Stimulated activated CD8-positive, alpha-beta memory T cell treated with anti-CD3 and anti-CD28 coated beads, Interleukin-4, amount 100 ng/mL, for 4 hours (primary cell): Measurements from ENCODE around the gene TSSK6.

Experiments
- DNase-seq, 2 donors: peaks; one replicate each; pipeline ENCODE4 v3.0.0-alpha.2; 2020; ENCODE audit warnings: low read depth in 2 of 2, low spot score in 1 of 2

TSSK6 gene

DNA sequence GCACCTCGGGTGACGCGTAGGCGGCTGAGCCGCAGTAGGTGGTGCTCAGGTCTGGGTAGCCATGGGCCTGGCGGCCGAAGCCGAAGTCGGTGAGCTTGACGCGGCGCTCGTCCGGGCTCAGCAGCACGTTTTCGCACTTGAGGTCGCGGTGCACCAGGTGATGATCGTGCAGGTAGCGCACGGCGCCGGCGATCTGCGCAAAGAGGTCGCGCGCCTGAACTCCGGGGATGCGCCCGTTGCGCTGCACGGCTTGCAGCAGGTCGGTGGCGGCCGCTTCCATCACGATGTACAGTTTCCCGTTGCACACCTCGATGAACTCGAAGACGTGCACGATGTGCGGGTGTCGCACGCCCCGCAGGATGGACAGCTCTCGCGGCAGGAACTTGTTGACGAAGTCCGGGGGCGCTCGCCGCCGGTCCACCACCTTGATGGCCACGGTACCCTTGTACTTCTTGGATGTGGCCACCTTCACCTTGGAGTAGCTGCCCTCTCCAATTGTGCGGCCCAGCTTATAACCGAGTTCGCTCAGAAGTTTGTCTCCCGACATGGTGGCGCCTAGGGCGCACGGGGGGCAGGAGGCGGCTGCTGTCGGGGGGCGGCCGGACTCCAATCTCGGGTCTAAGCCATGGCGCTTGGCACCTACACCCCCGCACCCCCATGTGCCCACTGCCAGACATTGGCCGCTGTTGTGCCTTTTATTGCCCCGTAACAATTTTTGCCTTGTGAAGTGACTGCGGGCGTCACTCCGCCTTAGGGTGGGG, at the start of gene TSSK6:
Gene TSSK6 (minus strand): TSS at position 668 of the 761 bp plus-strand sequence. CDS start 121 bp downstream, at position 547.
- DNase-seq, result no peak

DNA sequence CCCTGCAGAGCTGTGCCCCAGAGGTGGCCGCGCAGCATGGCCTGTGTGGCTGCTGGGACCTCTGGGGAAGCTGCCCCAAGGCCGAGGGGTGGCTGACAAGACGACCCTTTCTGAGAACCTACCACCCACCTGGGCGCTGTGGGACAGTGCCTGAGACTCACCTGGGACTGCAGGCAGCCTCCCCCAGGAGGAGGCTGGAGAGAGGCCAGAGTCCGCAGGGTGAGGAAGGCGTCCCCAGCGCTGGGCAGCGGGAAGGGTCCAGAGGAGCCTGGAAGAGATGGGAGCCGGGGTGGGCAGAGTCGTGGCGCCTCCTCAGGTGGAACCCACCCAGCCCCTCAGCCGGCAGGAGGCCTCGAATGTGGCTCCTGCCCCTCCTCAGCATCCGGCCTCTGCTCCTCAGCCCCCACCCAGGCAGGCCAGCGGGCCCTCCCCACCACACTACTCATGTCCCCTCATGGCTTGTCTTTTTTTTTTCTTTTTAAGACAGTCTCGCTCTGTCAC, 48.0 kb upstream of the TSSK6 start:
- DNase-seq, result no peak

DNA sequence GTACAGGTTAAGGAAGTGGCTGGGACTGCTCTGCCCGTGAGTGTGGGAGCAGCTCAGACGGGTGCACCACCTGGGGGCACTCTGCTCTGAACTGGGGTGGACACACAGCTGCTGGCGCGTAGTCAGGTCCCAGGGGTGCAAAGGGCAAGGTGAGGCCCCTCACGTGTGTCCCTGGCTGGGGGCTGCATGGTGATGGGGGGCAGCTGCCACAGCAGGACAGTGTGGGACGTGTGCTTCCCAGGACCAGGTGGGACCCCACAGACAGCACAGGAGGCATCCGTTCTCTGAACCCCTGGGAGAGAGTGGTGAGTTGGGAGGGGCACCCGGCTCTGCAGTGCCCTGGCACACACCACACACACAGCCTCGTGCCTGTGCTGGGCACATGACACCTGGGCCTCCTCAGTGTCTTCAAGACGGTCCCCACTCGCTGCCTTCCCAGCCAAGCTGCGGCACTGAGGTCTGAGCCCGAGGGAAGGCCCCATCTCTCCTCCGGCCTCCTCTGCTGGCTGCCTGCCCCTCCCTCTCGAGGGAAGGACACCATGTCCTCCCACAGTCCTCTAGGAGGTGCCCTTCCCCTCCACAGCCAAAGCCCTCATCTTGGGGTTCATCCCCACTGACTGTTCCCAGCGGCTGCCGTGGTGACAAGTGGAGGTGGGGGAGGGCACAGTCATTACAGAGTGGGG, 47.5 kb upstream of the TSSK6 start:
- DNase-seq, result peak in 1 of 2 donors; percentile 16

DNA sequence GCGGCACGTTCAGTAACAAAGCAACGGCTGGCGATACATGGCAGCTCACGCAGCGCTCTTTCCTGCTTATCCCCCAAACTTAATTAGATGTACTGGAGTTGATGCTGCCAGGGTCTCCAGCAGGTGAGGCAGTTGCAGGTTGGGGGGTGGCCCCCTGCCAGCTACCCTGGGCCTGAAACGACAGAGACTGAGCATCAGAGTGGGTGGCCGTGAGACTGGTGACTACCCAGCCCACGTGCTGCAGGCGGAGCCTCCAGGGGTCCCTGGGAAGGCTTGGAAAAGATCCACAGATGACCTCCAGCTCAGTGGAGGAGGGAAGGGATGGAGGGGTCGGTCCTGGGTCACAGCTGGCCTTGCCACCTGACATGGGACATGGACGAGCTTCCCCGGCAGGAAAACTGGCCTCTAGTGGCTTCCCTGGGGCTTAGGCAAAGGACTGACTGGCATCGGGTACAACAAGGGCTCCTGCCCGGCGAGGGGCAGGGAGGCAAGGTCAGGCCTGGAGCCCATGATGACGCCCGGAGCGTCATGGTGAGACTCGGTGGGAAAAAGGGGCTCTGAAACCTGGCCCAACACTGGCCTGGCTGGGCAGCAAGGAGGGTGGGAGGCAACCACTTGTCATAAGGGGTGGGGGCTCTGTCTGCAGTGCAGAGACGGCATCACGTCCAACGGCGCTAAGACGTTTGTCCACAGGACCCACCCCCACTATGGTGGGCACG, 46.8 kb upstream of the TSSK6 start:
- DNase-seq, result no peak

DNA sequence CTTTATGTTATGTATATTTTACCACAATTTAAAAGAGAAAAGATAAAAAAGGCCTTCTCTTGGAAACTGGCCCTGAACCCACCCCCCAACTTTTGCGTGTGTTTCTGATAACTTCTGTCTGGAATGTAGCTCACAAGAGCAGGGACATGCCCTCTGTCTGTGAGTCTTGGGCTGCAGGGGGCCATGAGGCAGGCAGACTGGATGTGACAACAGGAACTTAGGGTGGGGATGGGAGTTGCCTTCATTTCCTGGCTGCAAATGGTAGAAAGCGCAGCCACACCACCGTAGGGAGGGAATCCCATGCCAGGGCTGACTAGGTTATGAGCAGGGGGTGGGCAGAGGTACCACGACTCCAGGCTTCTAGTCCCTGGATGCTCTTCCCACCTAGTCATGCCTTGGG, 44.6 kb upstream of the TSSK6 start:
- DNase-seq, result no peak

DNA sequence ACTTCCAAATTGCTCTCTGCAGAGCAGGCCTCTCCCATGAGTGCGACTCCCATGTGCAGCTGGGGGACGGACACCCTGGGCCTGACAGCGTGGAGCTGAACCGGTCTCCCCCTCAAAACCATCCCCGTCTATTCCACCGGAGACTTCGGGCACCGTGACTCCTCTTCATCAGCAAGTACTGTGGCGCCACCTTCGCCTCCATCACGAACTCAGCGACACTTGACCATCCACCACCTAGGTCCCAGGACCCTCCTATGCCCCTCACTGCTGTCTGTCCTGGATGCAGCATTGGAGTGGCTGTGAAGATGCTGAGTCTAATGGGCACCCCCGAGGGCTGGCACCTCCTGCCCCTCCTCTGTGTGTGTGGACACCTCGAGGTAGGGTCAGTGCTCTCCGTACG, 43.3 kb upstream of the TSSK6 start:
- DNase-seq, result no peak

DNA sequence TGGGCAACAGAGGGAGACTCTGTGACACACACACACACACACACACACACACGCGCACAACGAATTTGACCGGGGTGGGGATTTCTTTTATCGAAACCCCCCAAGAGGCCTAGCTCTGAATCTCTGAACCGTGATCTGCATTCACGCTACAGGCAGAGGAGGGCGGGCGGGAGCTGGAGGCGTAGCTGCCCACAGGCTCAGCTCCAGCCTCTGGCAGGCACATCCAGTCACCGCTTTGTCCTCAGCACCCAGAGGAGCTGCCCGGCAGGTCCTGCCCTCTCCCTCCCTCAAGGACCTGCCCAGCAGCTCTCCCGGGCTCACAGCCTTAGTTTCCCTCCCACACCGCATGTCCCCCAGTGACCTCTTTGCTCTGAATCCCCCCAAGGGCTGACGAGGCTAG, 42.7 kb upstream of the TSSK6 start:
- no peak for DNase-seq

DNA sequence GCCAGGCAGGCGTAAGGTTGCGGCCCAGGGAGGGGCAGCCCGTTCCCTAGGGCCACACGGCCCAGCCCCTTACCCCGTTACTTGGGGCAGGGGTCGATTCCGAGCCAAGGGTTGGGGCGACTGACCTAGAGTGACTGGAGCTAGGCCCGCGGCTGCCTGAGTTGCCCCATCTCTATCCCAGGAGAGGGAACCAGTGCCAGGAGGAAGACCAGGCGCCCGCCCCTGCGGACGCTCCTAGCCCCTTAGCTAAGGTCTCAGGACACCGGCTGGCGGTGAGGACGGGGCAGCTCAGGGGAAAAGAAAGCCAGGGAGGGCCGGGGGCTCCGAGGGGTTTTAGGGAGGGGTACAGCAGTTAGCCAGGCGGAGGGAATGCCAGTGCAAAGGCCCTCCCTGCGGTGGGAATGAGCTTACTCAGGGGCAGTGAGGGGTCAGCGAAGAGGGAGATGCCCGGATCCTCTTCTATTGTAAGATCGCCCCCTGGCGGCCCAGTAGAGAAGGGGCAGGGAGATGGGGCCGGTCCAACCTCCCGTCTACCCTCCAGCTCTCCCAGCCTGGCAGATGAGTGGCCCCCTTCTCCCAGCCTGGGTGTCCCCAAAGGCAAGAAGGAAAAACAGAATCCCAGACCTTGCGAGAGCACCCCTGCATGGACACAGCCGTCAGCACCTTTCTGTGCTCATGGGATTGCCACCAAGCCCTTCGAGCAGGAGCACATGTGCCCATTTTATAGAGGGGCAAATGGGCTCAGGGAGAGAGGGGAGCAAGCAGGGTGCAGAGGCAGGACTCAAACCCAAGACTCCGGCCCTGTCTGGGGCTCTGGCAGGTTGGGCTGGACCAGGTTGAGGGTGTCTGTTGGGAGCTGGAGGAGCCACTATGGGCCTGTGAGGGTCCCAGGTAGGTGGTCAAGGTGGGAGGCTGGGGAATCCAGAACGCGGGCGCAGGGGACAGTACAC, 39.0 kb upstream of the TSSK6 start:
- peak; percentile 21 to 30 for DNase-seq

DNA sequence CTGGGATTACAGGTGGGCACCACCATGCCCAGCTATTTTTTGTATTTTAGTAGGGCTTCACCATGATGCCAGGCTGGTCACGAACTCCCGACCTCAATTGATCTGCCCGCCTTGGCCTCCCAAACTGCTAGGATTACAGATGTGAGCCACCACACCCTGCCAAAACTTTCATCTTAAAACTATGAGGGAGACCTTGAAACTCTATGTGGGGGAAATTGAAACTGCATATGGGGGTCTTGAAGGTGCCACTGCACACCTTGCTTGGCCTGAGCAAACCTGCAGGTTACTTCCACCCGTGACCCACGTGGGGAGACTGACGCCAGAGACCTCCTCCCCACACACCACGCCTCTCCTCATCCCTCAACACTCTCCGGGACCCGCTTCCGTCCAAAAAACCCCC, 38.3 kb upstream of the TSSK6 start:
- DNase-seq, result no peak

DNA sequence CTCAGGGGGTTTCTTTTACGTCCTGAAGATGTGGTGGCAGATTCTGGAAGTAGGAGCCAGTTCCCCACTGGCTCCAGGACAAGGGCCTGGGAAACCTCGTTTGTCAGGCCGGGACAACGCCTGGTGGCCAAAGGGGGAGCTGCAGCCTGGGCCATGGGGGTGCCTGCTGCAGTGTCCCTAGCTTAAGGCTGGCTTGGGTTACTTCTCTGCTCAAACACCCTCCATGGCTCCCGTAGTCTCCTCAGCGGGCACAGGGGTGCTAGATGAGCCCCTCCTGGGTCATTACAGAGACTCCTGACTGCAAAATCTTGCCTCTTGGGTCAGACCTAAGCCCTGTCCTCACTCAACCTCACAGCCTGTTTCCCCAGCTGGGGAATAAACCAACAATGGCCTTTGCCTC, 37.5 kb upstream of the TSSK6 start:
- no peak for DNase-seq

DNA sequence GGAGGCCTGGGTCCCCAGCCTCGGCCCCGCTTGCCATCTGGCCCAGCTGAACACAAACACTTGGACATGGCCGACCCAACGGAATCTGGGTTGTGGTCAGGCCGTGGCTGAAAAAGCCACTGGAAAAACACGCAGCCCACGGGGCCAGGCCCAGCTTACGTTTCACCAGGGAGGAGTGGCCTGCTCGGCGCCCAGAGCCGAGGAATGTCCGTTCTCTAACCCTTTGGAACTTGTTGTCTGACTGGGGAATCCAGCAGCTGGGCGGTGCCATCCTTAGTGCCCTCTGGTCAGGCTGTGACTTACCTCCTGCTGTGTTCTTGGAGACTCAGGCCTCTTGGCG, 36.5 kb upstream of the TSSK6 start:
- no peak for DNase-seq

DNA sequence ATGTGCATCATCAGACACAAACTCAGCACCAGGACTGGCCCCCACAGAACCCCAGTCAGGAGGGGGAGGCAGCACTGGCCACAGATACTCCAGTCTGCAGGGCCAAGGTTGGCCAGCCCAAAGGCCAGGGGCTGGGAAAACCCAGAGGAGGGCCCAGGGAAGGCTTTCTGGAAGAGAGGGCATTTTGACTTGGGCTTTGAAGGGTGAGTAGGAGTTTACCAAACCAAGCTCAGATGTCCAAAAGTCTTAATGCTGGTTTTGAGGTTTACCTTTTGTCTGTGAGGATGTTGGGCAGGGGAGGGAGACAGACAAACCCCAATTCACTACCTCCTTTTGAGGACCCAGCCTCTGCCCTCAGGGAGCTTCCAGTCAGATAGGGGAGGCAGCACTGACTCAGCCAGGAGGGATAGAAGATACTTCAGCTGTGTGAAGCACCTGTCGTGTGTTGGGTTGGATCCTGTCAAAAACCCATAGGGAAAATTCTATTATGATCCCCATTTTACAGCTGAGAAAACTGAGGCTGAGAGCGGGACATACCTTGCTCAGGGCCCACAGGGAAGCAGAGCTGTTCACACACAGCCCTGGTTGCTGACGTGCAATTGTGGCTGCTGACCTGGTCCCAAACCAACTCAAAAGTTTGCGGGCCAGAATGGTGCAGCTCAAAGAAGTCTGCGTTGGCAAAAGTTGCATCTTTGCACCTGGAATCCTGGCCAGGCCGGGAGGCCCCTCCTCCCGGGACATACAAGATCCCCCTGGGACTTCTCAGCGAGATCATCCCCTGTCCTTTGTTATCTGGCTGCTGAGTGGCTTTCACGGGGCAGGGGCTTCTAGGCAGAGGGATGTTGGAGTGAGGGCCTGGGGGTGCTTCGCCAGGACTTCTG, 35.9 kb upstream of the TSSK6 start:
- no peak for DNase-seq

DNA sequence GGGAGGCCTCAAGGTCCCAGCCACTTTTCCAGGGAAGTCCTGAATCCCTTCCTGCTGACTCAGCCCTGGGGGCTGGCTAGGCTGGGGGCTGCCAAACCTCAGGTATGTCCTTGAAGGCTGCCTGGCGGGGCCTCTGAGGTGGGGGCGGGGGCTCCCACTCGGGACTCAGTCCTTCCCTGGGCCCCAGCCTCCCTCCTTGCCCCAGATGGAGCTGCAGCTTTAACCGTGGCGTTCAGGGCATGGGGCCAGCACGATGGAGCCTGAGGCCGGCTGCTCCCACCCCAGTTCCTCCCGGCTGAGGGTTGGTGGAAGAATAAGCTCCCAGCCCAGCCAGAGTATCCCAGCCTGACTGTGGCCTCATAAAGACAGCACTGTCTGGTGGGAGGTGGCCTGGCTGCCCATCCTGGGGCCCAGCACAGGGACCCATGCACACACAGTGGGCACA, 35.2 kb upstream of the TSSK6 start:
- no peak for DNase-seq

DNA sequence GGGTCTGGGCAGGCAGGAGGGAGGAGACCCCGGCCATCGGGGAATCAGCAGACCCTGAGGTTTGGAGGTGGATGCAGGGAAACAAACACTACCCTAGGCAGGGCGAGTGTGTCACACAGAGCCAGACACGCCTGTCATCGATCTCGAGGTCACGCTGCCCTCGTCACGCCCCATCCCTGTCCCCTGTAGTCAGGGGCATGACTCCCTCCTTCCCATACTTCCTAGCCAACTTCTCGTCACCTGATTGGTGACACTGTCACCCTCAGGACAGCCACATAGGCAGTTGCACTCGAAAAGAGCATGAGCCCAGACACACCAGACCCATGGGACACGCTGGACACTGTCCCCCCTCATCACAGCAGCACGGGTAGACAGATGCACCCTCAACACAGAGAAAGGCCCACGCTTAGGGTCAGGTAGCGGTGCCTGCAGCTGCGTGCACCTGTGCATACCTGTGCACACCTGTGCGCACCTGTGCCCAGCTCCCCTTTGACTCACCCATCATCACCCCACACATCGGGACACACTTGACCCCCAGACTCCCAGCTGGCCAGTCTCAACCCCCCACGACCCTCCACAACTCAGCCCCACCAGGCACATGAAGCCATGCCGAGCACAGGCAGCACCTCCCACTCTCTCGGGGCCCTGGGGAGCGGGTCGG, 34.6 kb upstream of the TSSK6 start:
- DNase-seq, result no peak

DNA sequence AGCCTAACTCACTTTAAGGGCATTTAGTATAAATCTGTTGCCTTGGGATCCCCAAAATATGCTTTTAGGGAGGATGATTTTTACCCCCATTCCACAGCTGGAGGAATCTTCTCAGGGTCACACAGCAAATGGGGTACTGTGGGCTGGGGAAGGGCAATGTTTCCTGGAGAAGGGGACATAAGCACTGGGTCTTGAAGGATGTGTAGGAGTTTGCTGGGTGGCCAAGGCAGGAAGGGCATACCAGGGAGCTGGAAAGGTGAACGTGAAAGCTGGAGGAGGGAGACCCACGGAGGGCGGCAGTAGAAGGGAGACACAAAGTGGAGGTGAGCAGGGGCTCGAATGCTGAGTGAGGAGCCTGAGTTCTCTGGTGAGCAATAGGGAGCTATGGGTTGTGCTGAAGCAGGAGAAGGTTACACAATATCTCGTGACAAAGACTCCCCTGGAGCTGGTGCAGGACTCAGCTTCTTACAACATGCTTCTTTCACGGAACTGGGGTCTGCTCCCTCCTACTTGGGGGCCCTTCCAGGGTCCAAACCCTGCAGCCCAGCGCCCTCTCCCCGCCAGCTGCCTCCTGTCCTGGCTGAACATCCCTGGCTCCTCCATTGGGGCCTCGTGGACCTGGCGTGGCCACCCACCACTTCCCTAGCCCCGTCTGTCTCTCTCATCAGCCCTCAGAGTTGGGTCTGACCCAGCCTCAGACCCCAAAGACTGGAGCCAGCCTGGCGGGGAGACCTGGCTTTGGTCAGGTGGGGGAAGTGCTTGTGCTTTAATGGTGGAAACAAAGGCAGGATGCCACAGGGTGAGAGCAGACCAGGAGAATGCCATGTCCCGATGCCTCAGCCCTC, 33.8 kb upstream of the TSSK6 start:
- no peak for DNase-seq

DNA sequence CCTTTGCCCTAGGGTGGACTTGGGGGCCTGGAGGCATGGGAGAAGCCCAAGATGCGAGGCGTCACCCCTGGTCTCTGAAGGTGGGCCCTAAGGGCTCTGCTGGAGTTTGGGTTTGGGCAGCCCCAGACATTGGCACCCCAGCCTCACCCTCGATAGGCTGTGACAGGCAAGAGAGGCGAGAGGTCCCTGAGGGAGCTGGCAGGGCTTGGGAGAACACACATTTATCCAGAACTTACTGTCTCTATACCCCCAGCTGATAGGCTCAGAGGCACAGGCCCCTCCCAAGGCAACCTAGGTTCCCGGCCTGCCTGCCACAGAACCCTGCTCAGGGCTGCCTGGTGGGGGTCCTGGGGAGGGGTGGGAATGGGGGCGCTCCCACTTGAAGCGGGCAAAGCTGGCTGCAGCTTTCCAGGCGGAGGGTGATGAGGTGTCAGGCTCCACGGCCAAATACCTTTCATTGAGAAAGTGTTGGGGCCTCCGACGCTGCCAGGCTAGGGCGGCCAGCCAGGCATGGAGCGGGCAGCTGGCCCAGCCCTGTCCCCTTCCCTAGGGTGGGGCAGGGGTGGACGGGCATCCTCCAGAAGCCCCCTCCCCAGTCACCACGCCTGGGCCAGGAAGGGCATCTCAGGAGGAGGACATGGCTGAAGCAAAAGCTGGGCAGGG, 32.5 kb upstream of the TSSK6 start:
- DNase-seq, result no peak

DNA sequence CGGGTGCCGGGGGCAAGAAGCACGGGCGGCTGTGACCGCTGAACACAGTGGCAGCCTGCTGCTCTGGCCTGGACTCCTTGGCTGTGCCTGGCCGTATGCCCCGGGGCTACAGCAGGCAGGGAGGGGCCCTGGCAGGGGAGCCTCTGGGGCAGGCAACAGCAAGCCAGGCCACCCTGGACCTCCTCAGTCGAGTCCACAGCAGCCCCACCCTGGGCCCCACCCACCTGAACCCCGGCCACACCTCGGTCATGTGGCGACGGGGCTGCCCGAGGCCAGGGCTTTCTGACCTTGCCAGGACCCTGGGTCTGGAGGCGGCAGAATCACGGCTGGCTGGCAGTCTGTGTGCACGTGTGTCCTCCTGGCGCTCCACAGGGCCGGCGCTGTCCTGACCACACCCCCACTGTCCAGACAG, 31.4 kb upstream of the TSSK6 start:
- no peak for DNase-seq

DNA sequence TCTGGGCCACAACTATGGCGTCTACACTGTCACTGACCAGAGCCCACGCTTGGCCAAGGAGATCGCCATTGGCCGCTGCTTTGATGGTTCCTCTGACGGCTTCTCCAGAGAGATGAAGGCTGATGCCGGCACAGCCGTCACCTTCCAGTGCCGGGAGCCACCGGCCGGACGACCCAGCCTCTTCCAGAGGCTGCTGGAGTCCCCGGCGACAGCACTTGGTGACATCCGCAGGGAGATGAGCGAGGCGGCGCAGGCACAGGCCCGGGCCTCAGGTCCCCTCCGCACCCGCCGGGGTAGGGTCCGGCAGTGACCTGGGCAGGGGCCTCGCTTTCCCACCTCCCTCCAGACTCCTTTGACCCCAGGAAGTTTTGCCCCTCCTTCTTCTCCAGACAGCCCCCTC, 30.4 kb upstream of the TSSK6 start:
- no peak for DNase-seq
